Measurements from ENCODE around the gene NR1H4.
"Not testable (repeated sequence)": the region's sequence is repeated elsewhere in the genome, so short reads cannot be mapped to it uniquely, and the experiment has no call there.

Gene NR1H4

GRCh38 chr12:100515968-100516367, 42.3 kb downstream of the NR1H4 start:
- no peak for DNase-seq (ENCODE audit: low spot score)

- no peak for DNase-seq (ENCODE audit: low spot score)
Observed at GRCh38 chr12:100518376-100518775, 44.7 kb downstream of the NR1H4 start.

GRCh38 chr12:100520048-100520769, 46.5 kb downstream of the NR1H4 start:
- peak; percentile 0 for DNase-seq (ENCODE audit: low spot score)

- DNase-seq (ENCODE audit: low spot score), result no peak
Observed at GRCh38 chr12:100521958-100522357, 48.3 kb downstream of the NR1H4 start.

GRCh38 chr12:100528034-100528433, 54.4 kb downstream of the NR1H4 start:
- no peak for DNase-seq (ENCODE audit: low spot score)

GRCh38 chr12:100528471-100529127, 54.9 kb downstream of the NR1H4 start:
- DNase-seq (ENCODE audit: low spot score), result no peak

GRCh38 chr12:100529756-100530350, 56.2 kb downstream of the NR1H4 start:
- no peak for DNase-seq (ENCODE audit: low spot score)

GRCh38 chr12:100533376-100533775, 59.7 kb downstream of the NR1H4 start:
- no peak for DNase-seq (ENCODE audit: low spot score)

- DNase-seq (ENCODE audit: low spot score), result no peak
Observed at GRCh38 chr12:100534625-100535227, 61.1 kb downstream of the NR1H4 start.

- DNase-seq (ENCODE audit: low spot score), result no peak
Observed at GRCh38 chr12:100539202-100539601, 65.5 kb downstream of the NR1H4 start.

- no peak for DNase-seq (ENCODE audit: low spot score)
Observed at GRCh38 chr12:100544165-100544564, 70.5 kb downstream of the NR1H4 start.

- no peak for DNase-seq (ENCODE audit: low spot score)
Observed at GRCh38 chr12:100545092-100545491, 71.4 kb downstream of the NR1H4 start.

- no peak for DNase-seq (ENCODE audit: low spot score)
Observed at GRCh38 chr12:100553936-100554335, 80.3 kb downstream of the NR1H4 start.

GRCh38 chr12:100554608-100555077, 81.0 kb downstream of the NR1H4 start:
- DNase-seq (ENCODE audit: low spot score), result peak; percentile 75

GRCh38 chr12:100555722-100556121, 82.1 kb downstream of the NR1H4 start:
- no peak for DNase-seq (ENCODE audit: low spot score)

GRCh38 chr12:100557357-100557756, 83.7 kb downstream of the NR1H4 start:
- no peak for DNase-seq (ENCODE audit: low spot score)

- DNase-seq (ENCODE audit: low spot score), result not testable (repeated sequence)
Observed at GRCh38 chr12:100559261-100559660, 85.6 kb downstream of the NR1H4 start.

GRCh38 chr12:100564090-100564489, 90.4 kb downstream of the NR1H4 start:
- DNase-seq (ENCODE audit: low spot score), result no peak

- DNase-seq (ENCODE audit: low spot score), result no peak
Observed at GRCh38 chr12:100564905-100565467, 91.3 kb downstream of the NR1H4 start.

GRCh38 chr12:100565987-100566545, 92.4 kb downstream of the NR1H4 start:
- no peak for DNase-seq (ENCODE audit: low spot score)

- peak; percentile 56 for DNase-seq (ENCODE audit: low spot score)
Observed at GRCh38 chr12:100566887-100567637, 93.4 kb downstream of the NR1H4 start.
